ENCODE measurements around the gene DNM3.

DNA sequence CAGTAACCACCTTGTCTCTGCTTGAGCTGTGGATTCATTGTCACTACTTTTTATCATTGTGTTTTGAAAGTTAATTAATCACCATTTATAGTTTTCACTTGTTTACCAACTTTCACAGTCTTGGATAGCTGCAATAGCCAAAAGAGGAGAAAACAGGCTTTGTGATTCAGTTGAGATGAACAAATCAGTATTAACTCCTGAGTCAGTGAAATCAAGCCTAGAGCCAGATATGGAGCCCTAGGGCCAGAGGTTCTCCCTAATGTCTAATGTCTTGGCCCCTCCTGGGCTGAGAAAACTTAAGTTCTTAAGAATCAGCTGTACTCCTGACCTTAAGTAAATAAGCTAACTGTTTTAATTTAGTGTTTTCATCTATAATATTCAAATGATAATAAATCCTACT, 228.8 kb downstream of the DNM3 start:
- TF ChIP-seq CTCF (IDR thresholded peaks at IDR 0.05; ENCODE audit: extremely low read depth in 1 of 2, insufficient read depth in 1 of 2, low read depth in 1 of 2, low read length in 2 of 2): no peak
- TF ChIP-seq POLR2A (IDR thresholded peaks at IDR 0.05; ENCODE audit: low read depth, low read length): no peak
- TF ChIP-seq, protein P1, sequence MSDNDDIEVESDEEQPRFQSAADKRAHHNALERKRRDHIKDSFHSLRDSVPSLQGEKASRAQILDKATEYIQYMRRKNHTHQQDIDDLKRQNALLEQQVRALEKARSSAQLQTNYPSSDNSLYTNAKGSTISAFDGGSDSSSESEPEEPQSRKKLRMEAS (IDR thresholded peaks at IDR 0.05; ENCODE audit: insufficient read depth, insufficient read length): no peak
